GF-D8 (cell line): Measurements from ENCODE around the gene OR2D2.
"Not testable (repeated sequence)": the region's sequence is repeated elsewhere in the genome, so short reads cannot be mapped to it uniquely, and the experiment has no call there.

Source experiments
- DNase-seq: peaks from one replicate; lab custom pipeline; 2025; lab: John Stamatoyannopoulos, UW

Gene OR2D2

GRCh38 chr11:6892400-6892799 lies at the start of gene OR2D2:
Gene OR2D2 (minus strand): TSS chr11:6892500. CDS start chr11:6892500, 0 bp downstream.
- no peak for DNase-seq

- no peak for DNase-seq
These were observed 49.7 kb upstream of the OR2D2 start for GRCh38 chr11:6941970-6942369.

GRCh38 chr11:6932145-6932544 lies 39.8 kb upstream of the OR2D2 start:
- DNase-seq: no peak

GRCh38 chr11:6931146-6931713 lies 38.9 kb upstream of the OR2D2 start:
- DNase-seq: no peak

- no peak for DNase-seq
These were observed 36.6 kb upstream of the OR2D2 start for GRCh38 chr11:6928916-6929315.

- no peak for DNase-seq
These were observed 34.8 kb upstream of the OR2D2 start for GRCh38 chr11:6927030-6927617.

- DNase-seq: no peak
These were observed 34.1 kb upstream of the OR2D2 start, which contains the start of gene ZNF215 for GRCh38 chr11:6926208-6927029. Gene ZNF215 (plus strand): TSS chr11:6926426. CDS start chr11:6932273, 5,847 bp downstream.

GRCh38 chr11:6925636-6926207 lies 33.4 kb upstream of the OR2D2 start:
- DNase-seq: no peak

GRCh38 chr11:6925007-6925577 lies 32.8 kb upstream of the OR2D2 start:
- no peak for DNase-seq

- DNase-seq: no peak
These were observed 28.4 kb upstream of the OR2D2 start, which contains the start of gene OR2D3 for GRCh38 chr11:6920702-6921101. Gene OR2D3 (plus strand): TSS chr11:6921002. CDS start chr11:6921002, 0 bp downstream.

- no peak for DNase-seq
These were observed 27.4 kb upstream of the OR2D2 start for GRCh38 chr11:6919698-6920097.

GRCh38 chr11:6911948-6912347 lies 19.6 kb upstream of the OR2D2 start:
- no peak for DNase-seq

GRCh38 chr11:6911378-6911777 lies 19.1 kb upstream of the OR2D2 start:
- DNase-seq: no peak

- not testable (repeated sequence) for DNase-seq
These were observed 12.5 kb upstream of the OR2D2 start for GRCh38 chr11:6904804-6905203.

- DNase-seq: no peak
These were observed 8.2 kb upstream of the OR2D2 start for GRCh38 chr11:6900327-6900999.

- DNase-seq: no peak
These were observed 6.6 kb upstream of the OR2D2 start for GRCh38 chr11:6898911-6899310.

GRCh38 chr11:6895010-6895409 lies 2.7 kb upstream of the OR2D2 start:
- DNase-seq: no peak

- DNase-seq: no peak
These were observed 1.8 kb upstream of the OR2D2 start for GRCh38 chr11:6894097-6894496.

GRCh38 chr11:6889835-6890234 lies 2.5 kb downstream of the OR2D2 start:
- DNase-seq: no peak

GRCh38 chr11:6888830-6889229 lies 3.5 kb downstream of the OR2D2 start:
- no peak for DNase-seq

- not testable (repeated sequence) for DNase-seq
These were observed 4.6 kb downstream of the OR2D2 start for GRCh38 chr11:6887711-6888110.

GRCh38 chr11:6882751-6883150 lies 9.5 kb downstream of the OR2D2 start:
- no peak for DNase-seq
